SK-N-SH (cell line): ENCODE data around the gene LIME1. TPM values are rescaled to one million over a fixed set of nuclear protein-coding genes. Genes with fewer than 3 reads are reported as not detected.
A peak's percentile ranks its signal among the peaks of the same experiment; 100 is the strongest.

Source experiments
- CTCF ChIA-PET: fragments of 300-600, 350-600 bp; formaldehyde crosslinking; extraction: SDS; loops from one replicate; lab custom pipeline; 2021; lab: Yijun Ruan, JAX
- POLR2A ChIA-PET: fragments of 350-600 bp; sonication (Branson Sonifier 250); formaldehyde crosslinking; extraction: SDS; loops from one replicate; lab custom pipeline; 2020; ENCODE audit warnings: antibody characterized with exemption, inconsistent platforms; lab: Yijun Ruan, JAX
- DNase-seq: peaks from one replicate; pipeline ENCODE4 v3.0.0; 2012
- H2AFZ ChIP-seq: fragments of 200-600 bp; sonication (generic); 2 replicates; pipeline ENCODE4 v1.8.1; 2016; ENCODE audit warnings: antibody characterized with exemption, mild to moderate bottlenecking, low read depth
- H3F3A ChIP-seq: fragments of 200-600 bp; sonication (generic); replicated peaks from 2 replicates; pipeline ENCODE3; 2016; ENCODE audit warnings: antibody characterized with exemption, mild to moderate bottlenecking; ENCODE audit not compliant: insufficient read depth
- H3K27ac ChIP-seq, 2 experiments: fragments of 200-500 bp in 1 of 2; fragments of 200-600 bp in 1 of 2; sonication (Bioruptor generic) in 1 of 2; sonication (generic), shearing (Covaris generic) in 1 of 2; 2 replicates each; pipeline versions ENCODE4 v1.5.1 to v1.6.1; 2014 to 2016; ENCODE audit warnings: low read depth in 2 of 2, inconsistent platforms in 1 of 2, low read length in 1 of 2, mild to moderate bottlenecking in 1 of 2, mixed read lengths in 1 of 2
- H3K27me3 ChIP-seq: fragments of 200-600 bp; sonication (generic), shearing (Covaris generic); 2 replicates; pipeline ENCODE4 v1.6.1; 2016; ENCODE audit warnings: mixed run types; ENCODE audit not compliant: insufficient read depth
- H3K36me3 ChIP-seq, 2 experiments: fragments of 200-500 bp in 1 of 2; fragments of 200-600 bp in 1 of 2; sonication (Bioruptor generic) in 1 of 2; sonication (generic) in 1 of 2; replicated peaks in 1 of 2; 2 replicates each; pipeline versions ENCODE3 to v1.5.1; 2014 to 2016; ENCODE audit warnings: low read length in 1 of 2, mild to moderate bottlenecking in 1 of 2; ENCODE audit not compliant: insufficient read depth in 2 of 2, control insufficient read depth in 1 of 2
- H3K4me1 ChIP-seq, 2 experiments: fragments of 200-500 bp in 1 of 2; fragments of 200-600 bp in 1 of 2; sonication (Bioruptor generic) in 1 of 2; sonication (generic), shearing (Covaris generic) in 1 of 2; 2 replicates each; pipeline versions ENCODE4 v1.5.1 to v1.6.1; 2014 to 2016; ENCODE audit warnings: low read depth in 1 of 2, low read length in 1 of 2, mixed run types in 1 of 2; ENCODE audit not compliant: insufficient read depth in 2 of 2, control insufficient read depth in 1 of 2
- H3K4me2 ChIP-seq: fragments of 200-600 bp; sonication (generic), shearing (Covaris generic); 2 replicates; pipeline ENCODE4 v1.6.1; 2017; ENCODE audit warnings: mixed run types
- H3K4me3 ChIP-seq, 2 experiments: fragments of 200-500 bp in 1 of 2; fragments of 200-600 bp in 1 of 2; sonication (Bioruptor generic) in 1 of 2; sonication (generic), shearing (Covaris generic) in 1 of 2; 2 replicates each; pipeline versions ENCODE4 v1.5.1 to v1.8.1; 2014 to 2016; ENCODE audit warnings: low read depth in 2 of 2, inconsistent platforms in 1 of 2, low read length in 1 of 2, mild to moderate bottlenecking in 1 of 2, mixed read lengths in 1 of 2, moderate library complexity in 1 of 2
- H3K79me2 ChIP-seq: fragments of 200-600 bp; sonication (generic); 2 replicates; pipeline ENCODE4 v1.8.1; 2017; ENCODE audit warnings: mild to moderate bottlenecking; ENCODE audit not compliant: insufficient read depth
- H3K9ac ChIP-seq: fragments of 200-600 bp; sonication (generic); 2 replicates; pipeline ENCODE4 v1.6.1; 2017; ENCODE audit warnings: mixed run types
- H3K9me2 ChIP-seq: fragments of 200-600 bp; sonication (generic); 2 replicates; pipeline ENCODE4 v1.6.1; 2017; ENCODE audit warnings: mixed run types
- H3K9me3 ChIP-seq: fragments of 200-600 bp; sonication (generic); 2 replicates; pipeline ENCODE4 v1.6.1; 2017; ENCODE audit warnings: mixed run types, mild to moderate bottlenecking, moderate library complexity
- H4K20me1 ChIP-seq: fragments of 200-600 bp; sonication (generic); 2 replicates; pipeline ENCODE4 v1.6.1; 2017; ENCODE audit warnings: mild to moderate bottlenecking, mixed run types; ENCODE audit not compliant: insufficient read depth
- CHD2 ChIP-seq: fragments of 150-350 bp; IDR thresholded peaks from 2 replicates; pipeline ENCODE4 v1.6.1; 2018; ENCODE audit warnings: low read length; ENCODE audit not compliant: partially characterized antibody
- ELF1 ChIP-seq: IDR thresholded peaks from 2 replicates; pipeline ENCODE4 v1.4.0; 2012
- FOXM1 ChIP-seq: IDR thresholded peaks from 2 replicates; pipeline ENCODE4 v1.4.0; 2012; ENCODE audit warnings: low read depth, mild to moderate bottlenecking
- GATA2 ChIP-seq: sonication (generic); formaldehyde crosslinking; IDR thresholded peaks from 2 replicates; pipeline ENCODE4 v1.5.0; 2020; ENCODE audit warnings: mild to moderate bottlenecking, missing genetic modification reagents
- MEF2A ChIP-seq: IDR thresholded peaks from 2 replicates; pipeline ENCODE4 v1.4.0; 2012; ENCODE audit warnings: low read depth, borderline replicate concordance
- POLR2AphosphoS5 ChIP-seq: IDR thresholded peaks from 2 replicates; pipeline ENCODE4 v1.6.1; 2012; ENCODE audit warnings: low read depth, low read length
- SMC3 ChIP-seq: IDR thresholded peaks from 2 replicates; pipeline ENCODE4 v1.6.1; 2012; ENCODE audit warnings: low read depth, low read length, improper control_type of control experiment
- TEAD4 ChIP-seq: IDR thresholded peaks from 2 replicates; pipeline ENCODE4 v1.4.0; 2012; ENCODE audit warnings: mild to moderate bottlenecking, borderline replicate concordance; ENCODE audit not compliant: insufficient read depth
- whole genome bisulfite sequencing: methylation state at CpG from one replicate; pipeline ENCODE4 v1.1.6; 2017; ENCODE audit warnings: low lambda C conversion rate; 5-methylcytosine and 5-hydroxymethylcytosine counted together
- polyA plus RNA-seq, 3 experiments: library from polyadenylated mRNA; depleted of rRNA; stranded (reverse); fragments of >200 nt; gene quantifications; 2 replicates each; pipeline ENCODE4 v1.2.3, GENCODE V29; 2012
- TF ChIP-seq, protein P1 (sequence below): IDR thresholded peaks from 2 replicates; pipeline ENCODE4 v1.6.1; 2012; ENCODE audit warnings: mild to moderate bottlenecking, low read depth, low read length, moderate library complexity
- TF ChIP-seq, protein P2 (sequence below): IDR thresholded peaks from 2 replicates; pipeline ENCODE4; 2012
- TF ChIP-seq, protein P3 (sequence below): fragments of 150-350 bp; IDR thresholded peaks from 2 replicates; pipeline ENCODE4 v1.6.1; 2017; ENCODE audit warnings: antibody characterized with exemption, low read length, low read depth, borderline replicate concordance
- TF ChIP-seq, protein P4 (sequence below): IDR thresholded peaks from 2 replicates; pipeline ENCODE4 v1.4.0; 2012; ENCODE audit warnings: low read depth, borderline replicate concordance
- TF ChIP-seq, protein P5 (sequence below): IDR thresholded peaks from 2 replicates; pipeline ENCODE4 v1.4.0; 2012; ENCODE audit warnings: low read depth

The LIME1 gene
- polyA plus RNA-seq, 1 of the 3 experiments (the other 2 are of a cell fraction), result 10.9 TPM

DNA sequence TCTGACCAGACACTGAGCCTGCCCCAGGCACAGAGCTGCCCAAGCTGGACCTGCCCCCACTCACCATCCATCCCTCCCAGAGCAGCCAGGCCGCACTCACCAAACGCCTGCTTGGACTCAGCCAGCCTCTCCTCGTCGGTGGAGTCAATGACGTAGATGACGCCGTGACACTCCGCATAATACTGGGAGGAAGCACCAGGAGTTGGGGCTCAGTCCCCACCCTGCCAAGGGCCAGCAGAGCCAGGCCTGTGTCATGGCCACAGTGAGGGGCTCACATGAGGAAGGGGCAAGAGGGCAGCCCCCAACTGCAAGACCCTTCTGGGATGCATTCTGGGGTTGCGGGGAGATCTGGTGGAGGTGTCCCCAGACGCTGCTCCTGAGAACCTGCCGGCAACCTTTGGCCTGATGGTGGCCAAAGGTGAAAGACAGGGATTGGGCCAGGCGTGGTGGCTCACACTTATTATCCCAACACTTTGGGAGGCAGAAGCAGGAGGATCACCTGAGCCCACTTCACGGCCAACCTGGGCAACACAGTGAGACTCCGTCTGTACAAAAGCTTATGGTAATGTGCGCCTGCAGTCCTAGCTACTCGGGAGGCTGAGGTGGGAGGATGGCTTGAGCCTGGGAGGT, 34.3 kb upstream of the LIME1 start:
- DNase-seq, result peak; percentile 74
- Histone ChIP-seq H3K4me2 (no peak overlapping the region), H3K27ac (peak overlapping the region in 1 of 2 experiments; percentile 30; a peak in 1 of 4 replicates), H3K9ac (no peak overlapping the region), H3K36me3 (peaks cover 19 to 25% of the 10 kb centered on the region in 2 experiments), H3K9me3 (no peaks in the 10 kb centered on the region), H3K4me1 (peaks cover 22 to 28% of the 10 kb centered on the region in 2 experiments; a peak in 3 of 4 replicates), H3K9me2 (no peaks in the 10 kb centered on the region), H3K4me3 (no peak overlapping the region), H3K27me3 (no peaks in the 10 kb centered on the region), H4K20me1 (no peaks in the 10 kb centered on the region), H3K79me2 (peaks cover 25% of the 10 kb centered on the region), H2AFZ (no peak overlapping the region), H3F3A (no peaks in the 10 kb centered on the region)
- ChIA-PET POLR2A (interaction anchor here (1.2 kb wide), 1 partner anchor 163 kb away, joined by 3 read pairs; the partner anchor contains the start of gene TPD52L2), CTCF (interaction anchor here (0.9 to 1.7 kb wide), 3 partner anchors 84 to 272 kb away, joined by 4 to 5 read pairs (median 4); no protein-coding TSS in a partner anchor)
- WGBS, result 97% methylated on average over 10 of the region's 16 CpGs
- TF ChIP-seq GATA2 (CRISPR knock-in tag) (no peak), FOXM1 (no peak), TEAD4 (no peak), ELF1 (no peak), POLR2AphosphoS5 (no peak)
- TF ChIP-seq, protein P1, sequence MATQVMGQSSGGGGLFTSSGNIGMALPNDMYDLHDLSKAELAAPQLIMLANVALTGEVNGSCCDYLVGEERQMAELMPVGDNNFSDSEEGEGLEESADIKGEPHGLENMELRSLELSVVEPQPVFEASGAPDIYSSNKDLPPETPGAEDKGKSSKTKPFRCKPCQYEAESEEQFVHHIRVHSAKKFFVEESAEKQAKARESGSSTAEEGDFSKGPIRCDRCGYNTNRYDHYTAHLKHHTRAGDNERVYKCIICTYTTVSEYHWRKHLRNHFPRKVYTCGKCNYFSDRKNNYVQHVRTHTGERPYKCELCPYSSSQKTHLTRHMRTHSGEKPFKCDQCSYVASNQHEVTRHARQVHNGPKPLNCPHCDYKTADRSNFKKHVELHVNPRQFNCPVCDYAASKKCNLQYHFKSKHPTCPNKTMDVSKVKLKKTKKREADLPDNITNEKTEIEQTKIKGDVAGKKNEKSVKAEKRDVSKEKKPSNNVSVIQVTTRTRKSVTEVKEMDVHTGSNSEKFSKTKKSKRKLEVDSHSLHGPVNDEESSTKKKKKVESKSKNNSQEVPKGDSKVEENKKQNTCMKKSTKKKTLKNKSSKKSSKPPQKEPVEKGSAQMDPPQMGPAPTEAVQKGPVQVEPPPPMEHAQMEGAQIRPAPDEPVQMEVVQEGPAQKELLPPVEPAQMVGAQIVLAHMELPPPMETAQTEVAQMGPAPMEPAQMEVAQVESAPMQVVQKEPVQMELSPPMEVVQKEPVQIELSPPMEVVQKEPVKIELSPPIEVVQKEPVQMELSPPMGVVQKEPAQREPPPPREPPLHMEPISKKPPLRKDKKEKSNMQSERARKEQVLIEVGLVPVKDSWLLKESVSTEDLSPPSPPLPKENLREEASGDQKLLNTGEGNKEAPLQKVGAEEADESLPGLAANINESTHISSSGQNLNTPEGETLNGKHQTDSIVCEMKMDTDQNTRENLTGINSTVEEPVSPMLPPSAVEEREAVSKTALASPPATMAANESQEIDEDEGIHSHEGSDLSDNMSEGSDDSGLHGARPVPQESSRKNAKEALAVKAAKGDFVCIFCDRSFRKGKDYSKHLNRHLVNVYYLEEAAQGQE, result no peak

DNA sequence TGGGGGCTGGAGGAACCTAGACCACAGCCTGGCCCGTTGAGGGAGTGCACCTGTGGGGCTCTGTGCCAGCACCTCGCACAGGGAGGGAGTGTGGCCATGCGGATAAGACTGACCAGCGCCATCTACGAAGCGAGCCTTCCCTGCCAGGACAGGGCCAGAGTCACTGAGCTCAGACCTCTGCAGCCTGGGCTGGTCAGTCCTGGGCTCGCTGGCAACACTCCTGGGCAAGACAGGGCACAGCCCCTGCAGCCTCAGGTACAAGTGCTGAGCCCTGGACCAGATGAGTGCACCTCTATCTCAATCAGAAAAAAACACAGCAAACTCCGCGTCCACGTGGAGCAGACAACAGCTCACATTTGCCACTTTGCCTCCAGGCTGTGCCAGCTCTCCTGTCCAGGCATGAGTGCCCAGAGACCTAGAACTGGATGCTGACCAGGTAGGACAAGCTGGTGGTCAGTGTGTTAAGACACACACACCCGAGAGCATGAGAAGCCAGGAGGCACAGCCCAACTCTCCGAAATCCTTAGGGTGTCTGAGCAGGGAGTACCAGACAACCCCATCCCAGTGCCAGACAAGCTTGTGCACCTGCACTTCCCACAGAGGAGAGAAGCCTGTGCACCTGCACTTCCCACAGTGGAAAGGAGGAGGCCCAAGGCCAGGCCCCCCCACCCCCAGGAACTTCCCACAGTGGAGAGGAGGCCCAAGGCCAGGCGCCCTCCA, 33.6 kb upstream of the LIME1 start:
- no peaks in the 10 kb centered on the region for H3K9me2 ChIP-seq
- no peaks in the 10 kb centered on the region for H4K20me1 ChIP-seq
- H3K9me3 ChIP-seq, result no peaks in the 10 kb centered on the region
- WGBS, result 85% methylated on average over 7 of the region's 13 CpGs
- ChIA-PET CTCF (interaction anchor here (1.0 kb wide), 1 partner anchor 271 kb away, joined by 4 read pairs; no protein-coding TSS in a partner anchor), POLR2A (interaction anchor here (1.2 kb wide), 1 partner anchor 162 kb away, joined by 3 read pairs; the partner anchor contains the start of gene TPD52L2)
- H3K36me3 ChIP-seq, result peaks cover 19 to 25% of the 10 kb centered on the region in 2 experiments
- H3K9ac ChIP-seq, result no peak overlapping the region
- no peak overlapping the region for H3K4me2 ChIP-seq
- no peak overlapping the region; a peak in 1 of 4 replicates for H3K27ac ChIP-seq
- no peak overlapping the region for H3K4me3 ChIP-seq
- no peak overlapping the region for H2AFZ ChIP-seq
- H3F3A ChIP-seq, result no peaks in the 10 kb centered on the region
- H3K27me3 ChIP-seq, result no peaks in the 10 kb centered on the region
- H3K79me2 ChIP-seq, result peaks cover 32% of the 10 kb centered on the region
- H3K4me1 ChIP-seq, result peaks cover 21% of the 10 kb centered on the region in 2 experiments; a peak in 3 of 4 replicates
- TF ChIP-seq, protein P1, result no peak
- TF ChIP-seq, protein P2, sequence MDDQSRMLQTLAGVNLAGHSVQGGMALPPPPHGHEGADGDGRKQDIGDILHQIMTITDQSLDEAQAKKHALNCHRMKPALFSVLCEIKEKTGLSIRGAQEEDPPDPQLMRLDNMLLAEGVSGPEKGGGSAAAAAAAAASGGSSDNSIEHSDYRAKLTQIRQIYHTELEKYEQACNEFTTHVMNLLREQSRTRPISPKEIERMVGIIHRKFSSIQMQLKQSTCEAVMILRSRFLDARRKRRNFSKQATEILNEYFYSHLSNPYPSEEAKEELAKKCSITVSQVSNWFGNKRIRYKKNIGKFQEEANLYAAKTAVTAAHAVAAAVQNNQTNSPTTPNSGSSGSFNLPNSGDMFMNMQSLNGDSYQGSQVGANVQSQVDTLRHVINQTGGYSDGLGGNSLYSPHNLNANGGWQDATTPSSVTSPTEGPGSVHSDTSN, result no peak
- TF ChIP-seq MEF2A (no peak), SMC3 (no peak), CHD2 (no peak)
- TF ChIP-seq, protein P3, sequence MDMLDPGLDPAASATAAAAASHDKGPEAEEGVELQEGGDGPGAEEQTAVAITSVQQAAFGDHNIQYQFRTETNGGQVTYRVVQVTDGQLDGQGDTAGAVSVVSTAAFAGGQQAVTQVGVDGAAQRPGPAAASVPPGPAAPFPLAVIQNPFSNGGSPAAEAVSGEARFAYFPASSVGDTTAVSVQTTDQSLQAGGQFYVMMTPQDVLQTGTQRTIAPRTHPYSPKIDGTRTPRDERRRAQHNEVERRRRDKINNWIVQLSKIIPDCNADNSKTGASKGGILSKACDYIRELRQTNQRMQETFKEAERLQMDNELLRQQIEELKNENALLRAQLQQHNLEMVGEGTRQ, result no peak
- TF ChIP-seq, protein P4, sequence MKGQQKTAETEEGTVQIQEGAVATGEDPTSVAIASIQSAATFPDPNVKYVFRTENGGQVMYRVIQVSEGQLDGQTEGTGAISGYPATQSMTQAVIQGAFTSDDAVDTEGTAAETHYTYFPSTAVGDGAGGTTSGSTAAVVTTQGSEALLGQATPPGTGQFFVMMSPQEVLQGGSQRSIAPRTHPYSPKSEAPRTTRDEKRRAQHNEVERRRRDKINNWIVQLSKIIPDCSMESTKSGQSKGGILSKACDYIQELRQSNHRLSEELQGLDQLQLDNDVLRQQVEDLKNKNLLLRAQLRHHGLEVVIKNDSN, result no peak
- TF ChIP-seq, protein P5, sequence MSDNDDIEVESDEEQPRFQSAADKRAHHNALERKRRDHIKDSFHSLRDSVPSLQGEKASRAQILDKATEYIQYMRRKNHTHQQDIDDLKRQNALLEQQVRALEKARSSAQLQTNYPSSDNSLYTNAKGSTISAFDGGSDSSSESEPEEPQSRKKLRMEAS, result no peak
- TF ChIP-seq, all 33 proteins: peak for 0
- peak; percentile 14 for DNase-seq
